Gastrocnemius medialis (tissue), 4 donors: Measurements from ENCODE around the gene CCDC196. TPM values are rescaled to one million over a fixed set of nuclear protein-coding genes. Genes with fewer than 3 reads are reported as not detected.
A peak's percentile ranks its signal among the peaks of the same experiment; 100 is the strongest.

Experiments used
- ATAC-seq, 2 donors: fragments of 150-250 bp; one replicate each; pipeline ENCODE4 v1.9.1; 2016
- DNase-seq, 2 donors: peaks; one replicate each; pipeline ENCODE4 v3.0.0-alpha.2; 2019
- H3K27ac ChIP-seq, 4 donors: fragments of 200-600 bp; sonication (generic); 1 replicate in 1 of 4; 2 replicates in 3 of 4; pipeline ENCODE4 v1.5.1; 2016 to 2018; ENCODE audit warnings: mild to moderate bottlenecking in 2 of 4, moderate library complexity in 1 of 4
- H3K27me3 ChIP-seq, 3 donors: fragments of 200-600 bp; sonication (generic) in 2 of 3; 1 replicate in 1 of 3; 2 replicates in 2 of 3; pipeline versions ENCODE4 v1.5.1 to v1.6.0; 2016 to 2019; ENCODE audit warnings: mild to moderate bottlenecking in 1 of 3, moderate library complexity in 1 of 3
- H3K36me3 ChIP-seq, 2 donors: fragments of 200-600 bp; sonication (generic) in 1 of 2; one replicate each; pipeline ENCODE4 v1.5.1; 2017 to 2018
- H3K4me1 ChIP-seq, 2 donors: fragments of 200-600 bp; sonication (generic) in 1 of 2; one replicate each; pipeline ENCODE4 v1.5.1; 2016 to 2017; ENCODE audit warnings: mild to moderate bottlenecking in 2 of 2
- H3K4me3 ChIP-seq, 4 donors: fragments of 200-600 bp; sonication (generic) in 3 of 4; 1 replicate in 1 of 4; 2 replicates in 3 of 4; pipeline ENCODE4 v1.5.1; 2016 to 2019; ENCODE audit warnings: mild to moderate bottlenecking in 2 of 4
- H3K9me3 ChIP-seq, 3 donors: fragments of 200-600 bp; sonication (generic) in 2 of 3; 1 replicate in 1 of 3; 2 replicates in 2 of 3; pipeline ENCODE4 v1.5.1; 2016 to 2019
- POLR2A ChIP-seq, 2 donors: fragments of 450-650 bp; IDR thresholded peaks; one replicate each; pipeline ENCODE4 v1.6.1; 2017; ENCODE audit warnings: antibody characterized with exemption in 2 of 2, mild to moderate bottlenecking in 2 of 2, moderate library complexity in 2 of 2
- in situ Hi-C, 4 donors: fragments of 200-750 bp; cut with MboI; loops; one replicate each; pipeline versions ENCODE4 v1.15.0 to v1.8.0; 2017; ENCODE audit warnings: low sequenced_read_pairs in 4 of 4
- intact Hi-C: fragments of 100-400 bp; cut with DNase I; formaldehyde crosslinking; loops from one replicate; pipeline ENCODE4 v1.15.1; 2023; ENCODE audit warnings: low total_unique reads
- total RNA-seq, 4 donors: library from RNA; depleted of rRNA; stranded (reverse); fragments of >200 nt; gene quantifications; one replicate each; pipeline versions ENCODE4 v1.1.0 to v1.2.3, GENCODE V29; 2016
- TF ChIP-seq, protein P1 (sequence below), 5 experiments: fragments of 450-650 bp in 3 of 5; fragments of 200-600 bp in 2 of 5; sonication (generic) in 2 of 5; IDR thresholded peaks in 4 of 5; conservative IDR thresholded peaks in 1 of 5; 1 replicate in 4 of 5; 2 replicates in 1 of 5; pipeline ENCODE4 v1.5.1; 2016 to 2019; ENCODE audit warnings: antibody characterized with exemption in 5 of 5, mild to moderate bottlenecking in 3 of 5, moderate library complexity in 3 of 5

Gene CCDC196
- total RNA-seq, 4 donors from 2014 or later = not detected

GRCh38 chr14:66508846-66509621 is 22.9 kb downstream of the CCDC196 start:
- Histone ChIP-seq H3K9me3 (no peaks in the 10 kb centered on the region), H3K4me3 (peak overlapping the region; percentile 87 to 96 (median 92)), H3K4me1 (peaks cover 51 to 52% of the 10 kb centered on the region in 2 donors), H3K27me3 (no peaks in the 10 kb centered on the region), H3K36me3 (no peaks in the 10 kb centered on the region), H3K27ac (peak overlapping the region; percentile 95 to 100 (median 96))
- ATAC-seq (peak; percentile 31 to 35), DNase-seq (peak; percentile 41 to 52)
- in situ Hi-C loops (no loop called here), intact Hi-C loops (loop anchor here (5.0 to 10.0 kb wide), 5 partner anchors 112 to 1097 kb away; partner anchors contain the start of genes ATP6V1D and FUT8)
- TF ChIP-seq POLR2A (IDR thresholded peaks at IDR 0.05) = no peak
- TF ChIP-seq, protein P1, sequence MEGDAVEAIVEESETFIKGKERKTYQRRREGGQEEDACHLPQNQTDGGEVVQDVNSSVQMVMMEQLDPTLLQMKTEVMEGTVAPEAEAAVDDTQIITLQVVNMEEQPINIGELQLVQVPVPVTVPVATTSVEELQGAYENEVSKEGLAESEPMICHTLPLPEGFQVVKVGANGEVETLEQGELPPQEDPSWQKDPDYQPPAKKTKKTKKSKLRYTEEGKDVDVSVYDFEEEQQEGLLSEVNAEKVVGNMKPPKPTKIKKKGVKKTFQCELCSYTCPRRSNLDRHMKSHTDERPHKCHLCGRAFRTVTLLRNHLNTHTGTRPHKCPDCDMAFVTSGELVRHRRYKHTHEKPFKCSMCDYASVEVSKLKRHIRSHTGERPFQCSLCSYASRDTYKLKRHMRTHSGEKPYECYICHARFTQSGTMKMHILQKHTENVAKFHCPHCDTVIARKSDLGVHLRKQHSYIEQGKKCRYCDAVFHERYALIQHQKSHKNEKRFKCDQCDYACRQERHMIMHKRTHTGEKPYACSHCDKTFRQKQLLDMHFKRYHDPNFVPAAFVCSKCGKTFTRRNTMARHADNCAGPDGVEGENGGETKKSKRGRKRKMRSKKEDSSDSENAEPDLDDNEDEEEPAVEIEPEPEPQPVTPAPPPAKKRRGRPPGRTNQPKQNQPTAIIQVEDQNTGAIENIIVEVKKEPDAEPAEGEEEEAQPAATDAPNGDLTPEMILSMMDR (IDR thresholded peaks at IDR 0.05 in 4 of 5, conservative IDR thresholded peaks at IDR 0.05 in 1 of 5) = no peak

GRCh38 chr14:66509874-66510273 is 23.7 kb downstream of the CCDC196 start:
- intact Hi-C loops (loop anchor here (5.0 to 10.0 kb wide), 5 partner anchors 113 to 1098 kb away; partner anchors contain the start of genes ATP6V1D and FUT8), in situ Hi-C loops (no loop called here)
- TF ChIP-seq, protein P1 (IDR thresholded peaks at IDR 0.05 in 4 of 5, conservative IDR thresholded peaks at IDR 0.05 in 1 of 5) = no peak
- no peak for TF ChIP-seq POLR2A (IDR thresholded peaks at IDR 0.05)
- H3K9me3 ChIP-seq = no peaks in the 10 kb centered on the region
- H3K36me3 ChIP-seq = no peaks in the 10 kb centered on the region
- H3K27me3 ChIP-seq = no peaks in the 10 kb centered on the region
- H3K4me1 ChIP-seq = peaks cover 60% of the 10 kb centered on the region in 2 donors
- DNase-seq (no peak), ATAC-seq (no peak)
- peak overlapping the region; percentile 87 to 96 (median 92) for H3K4me3 ChIP-seq
- H3K27ac ChIP-seq = peak overlapping the region; percentile 95 to 100 (median 96)

DNA sequence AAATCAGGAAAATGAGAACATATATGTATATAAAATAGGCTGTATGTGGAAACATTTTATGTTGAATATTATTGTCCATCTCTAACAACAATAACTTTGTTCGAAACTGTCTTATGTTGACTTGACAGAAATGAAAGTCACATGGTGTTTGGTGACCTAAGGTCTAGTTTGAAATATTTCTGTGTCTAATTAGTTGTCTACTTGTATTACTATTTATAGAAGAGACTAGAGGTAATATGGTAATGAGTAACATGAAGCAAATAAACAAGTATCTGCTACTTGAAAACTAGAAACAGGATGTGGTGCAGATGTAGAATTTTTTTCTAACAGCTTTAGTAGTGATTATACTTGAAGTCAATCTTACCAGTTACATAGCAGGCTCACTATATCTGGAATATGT is 25.7 kb downstream of the CCDC196 start:
- Histone ChIP-seq H3K4me3 (no peak overlapping the region), H3K36me3 (no peaks in the 10 kb centered on the region), H3K27ac (peak overlapping the region; percentile 9 to 39 (median 22)), H3K9me3 (no peaks in the 10 kb centered on the region), H3K4me1 (peaks cover 63 to 66% of the 10 kb centered on the region in 2 donors), H3K27me3 (no peaks in the 10 kb centered on the region)
- no peak for TF ChIP-seq POLR2A (IDR thresholded peaks at IDR 0.05)
- TF ChIP-seq, protein P1 (IDR thresholded peaks at IDR 0.05 in 4 of 5, conservative IDR thresholded peaks at IDR 0.05 in 1 of 5) = no peak
- no peak for ATAC-seq
- intact Hi-C loops (no loop called here), in situ Hi-C loops (no loop called here)
- DNase-seq = no peak

- in situ Hi-C loops (no loop called here), intact Hi-C loops (no loop called here)
- ATAC-seq (peak; percentile 89 to 97), DNase-seq (no peak)
- Histone ChIP-seq H3K27me3 (no peaks in the 10 kb centered on the region), H3K9me3 (no peaks in the 10 kb centered on the region), H3K4me3 (no peak overlapping the region), H3K27ac (no peak overlapping the region), H3K36me3 (no peaks in the 10 kb centered on the region), H3K4me1 (peaks cover 61% of the 10 kb centered on the region in 2 donors)
- TF ChIP-seq, protein P1 (IDR thresholded peaks at IDR 0.05 in 4 of 5, conservative IDR thresholded peaks at IDR 0.05 in 1 of 5) = no peak
- no peak for TF ChIP-seq POLR2A (IDR thresholded peaks at IDR 0.05)
Observed at GRCh38 chr14:66514213-66514612, 28.0 kb downstream of the CCDC196 start.
